Adrenal gland (tissue), 12 donors: Measurements from ENCODE around the gene YPEL2. TPM values are rescaled to one million over a fixed set of nuclear protein-coding genes. Genes with fewer than 3 reads are reported as not detected.

Source experiments
- DNase-seq, 7 donors: peaks; one replicate each; pipeline ENCODE4 v3.0.0-alpha.2; 2019 to 2020
- H3K27ac ChIP-seq, 5 donors: fragments of 200-600 bp; sonication (generic) in 4 of 5; 1 replicate in 3 of 5; 2 replicates in 2 of 5; pipeline versions ENCODE4 v1.5.1 to v1.8.0; 2016 to 2020; ENCODE audit warnings: mild to moderate bottlenecking in 1 of 5
- H3K27me3 ChIP-seq: fragments of 200-600 bp; 2 replicates; pipeline ENCODE4 v1.8.0; 2021
- H3K36me3 ChIP-seq, 2 donors: fragments of 200-600 bp; replicated peaks in 1 of 2; 1 replicate in 1 of 2; 2 replicates in 1 of 2; pipeline versions ENCODE4 v1.5.1 to v1.8.0; 2018 to 2022
- H3K4me1 ChIP-seq, 2 donors: fragments of 200-600 bp; replicated peaks in 1 of 2; 1 replicate in 1 of 2; 2 replicates in 1 of 2; pipeline versions ENCODE4 v1.5.1 to v1.8.0; 2018 to 2021
- H3K4me3 ChIP-seq, 4 donors: fragments of 200-600 bp; sonication (generic) in 3 of 4; one replicate each; pipeline ENCODE4 v1.5.1; 2016 to 2018
- H3K9me3 ChIP-seq, 3 donors: fragments of 200-600 bp; sonication (generic) in 1 of 3; replicated peaks in 1 of 3; 1 replicate in 2 of 3; 2 replicates in 1 of 3; pipeline versions ENCODE4 v1.5.1 to v1.8.0; 2016 to 2021
- CTCF ChIP-seq, 6 experiments: fragments of 450-650 bp in 4 of 6; fragments of 200-600 bp in 2 of 6; sonication (generic) in 1 of 6; IDR thresholded peaks; 1 replicate in 5 of 6; 2 replicates in 1 of 6; pipeline versions ENCODE4 v1.5.1 to v1.8.0; 2016 to 2021; ENCODE audit warnings: antibody characterized with exemption in 6 of 6, mild to moderate bottlenecking in 2 of 6, moderate library complexity in 1 of 6
- POLR2A ChIP-seq, 2 donors: fragments of 450-650 bp; IDR thresholded peaks; one replicate each; pipeline ENCODE4 v1.6.1; 2017; ENCODE audit warnings: antibody characterized with exemption in 2 of 2, mild to moderate bottlenecking in 2 of 2, moderate library complexity in 1 of 2
- WGBS, 4 donors: extraction: QIAGEN DNeasy Blood & Tissue Kit in 2 of 4; methylation state at CpG; one replicate each; pipeline versions ENCODE4 v1.1.5 to v1.1.7; 2013 to 2017; 5-methylcytosine and 5-hydroxymethylcytosine counted together
- intact Hi-C, 2 donors: fragments of 100-400 bp; cut with DNase I; formaldehyde crosslinking; loops; one replicate each; pipeline versions ENCODE4 v1.14.1 to v1.15.0; 2022 to 2023
- polyA plus RNA-seq, 3 donors: library from polyadenylated mRNA; stranded (reverse); fragments of 200-250 nt in 2 of 3; fragments of 350-450 nt in 1 of 3; fragmentation: Illumina TruSeq in 1 of 3; extraction: RNeasy Lipid Tissue Mini Kit (QIAGEN cat#74804) in 1 of 3; gene quantifications; one replicate each; pipeline ENCODE4 v1.2.3, GENCODE V29; 2013 to 2014
- total RNA-seq, 9 donors: library from RNA; depleted of rRNA in 4 of 9; stranded (reverse); fragments of >200 nt in 4 of 9; fragments of 120-200 nt in 1 of 9; fragmentation: NEBNext Ultra II Directional in 1 of 9; extraction: Animal tissue kit (Norgen Biotek cat#: 25700) in 1 of 9; gene quantifications; one replicate each; pipeline versions ENCODE4 v1.1.0 to v1.2.4, GENCODE V29; 2013 to 2023
- donor health status: healthy with polysubstance abuse.
- donor health status: Bipolar disorder and iron deficiency.
- donor health status: DM: yes; HTN: yes; CAD: no.
- donor health status: DM: no; HTN: no; CAD: no.
- donor health status: DM: no; HTN: no; CAD: no.
- donor health status: DM: yes; HTN: yes; CAD: no.

YPEL2 gene
- total and polyA plus RNA-seq, 12 donors: 5.8 to 33.5 (median 18.3) TPM

- no peak overlapping the region for H3K27ac ChIP-seq
- no peaks in the 10 kb centered on the region for H3K9me3 ChIP-seq
- intact Hi-C loops: no loop called here
- TF ChIP-seq CTCF (IDR thresholded peaks at IDR 0.05) (no peak), POLR2A (IDR thresholded peaks at IDR 0.05) (no peak)
- DNase-seq: no peak
- H3K36me3 ChIP-seq: no peaks in the 10 kb centered on the region
- H3K27me3 ChIP-seq: no peaks in the 10 kb centered on the region
- H3K4me1 ChIP-seq: no peaks in the 10 kb centered on the region
- 56 to 70% (median 66%) methylated on average over 2 of the region's 2 CpGs for WGBS, 4 donors
- H3K4me3 ChIP-seq: no peak overlapping the region
These were observed 32.9 kb upstream of the YPEL2 start for GRCh38 chr17:59298521-59298920.

DNA sequence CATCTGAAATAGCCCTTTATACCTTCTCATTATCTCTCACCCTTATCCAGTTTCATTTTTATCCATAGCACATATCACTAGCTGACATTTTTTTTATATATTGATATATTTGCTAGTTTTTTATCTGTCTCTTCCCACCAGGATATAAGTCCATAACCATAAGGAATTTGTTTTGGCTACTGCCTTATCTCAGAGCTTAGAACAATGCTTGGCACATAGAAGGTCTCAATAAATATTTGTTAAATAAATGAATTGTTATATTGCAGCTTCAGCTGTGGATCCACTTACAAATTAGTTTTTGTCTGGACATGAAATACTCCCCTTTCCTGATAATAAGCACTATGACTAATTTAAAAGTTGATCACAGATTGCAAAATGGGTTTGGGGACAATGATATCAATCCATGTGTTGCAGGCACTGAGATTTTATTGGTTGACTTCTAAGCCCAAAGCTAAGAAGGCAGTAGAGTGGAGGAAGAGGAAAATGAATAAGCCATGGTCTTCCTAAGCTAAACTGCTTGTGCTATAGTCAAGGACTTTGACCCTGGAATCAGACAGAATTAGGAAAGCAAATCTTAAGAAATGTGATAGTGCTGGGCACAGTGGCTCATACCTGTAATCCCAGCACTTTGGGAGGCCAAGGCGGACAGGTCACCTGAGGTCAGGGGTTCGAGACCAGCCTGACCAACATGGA, 31.9 kb upstream of the YPEL2 start:
- Histone ChIP-seq H3K4me1 (no peaks in the 10 kb centered on the region), H3K9me3 (no peaks in the 10 kb centered on the region), H3K36me3 (no peaks in the 10 kb centered on the region), H3K27me3 (no peaks in the 10 kb centered on the region), H3K27ac (no peak overlapping the region), H3K4me3 (no peak overlapping the region)
- no peak for TF ChIP-seq CTCF (IDR thresholded peaks at IDR 0.05)
- no peak for TF ChIP-seq POLR2A (IDR thresholded peaks at IDR 0.05)
- DNase-seq: no peak
- 79 to 89% (median 87%) methylated on average over 2 of the region's 2 CpGs for WGBS, 4 donors
- intact Hi-C loops: no loop called here

DNA sequence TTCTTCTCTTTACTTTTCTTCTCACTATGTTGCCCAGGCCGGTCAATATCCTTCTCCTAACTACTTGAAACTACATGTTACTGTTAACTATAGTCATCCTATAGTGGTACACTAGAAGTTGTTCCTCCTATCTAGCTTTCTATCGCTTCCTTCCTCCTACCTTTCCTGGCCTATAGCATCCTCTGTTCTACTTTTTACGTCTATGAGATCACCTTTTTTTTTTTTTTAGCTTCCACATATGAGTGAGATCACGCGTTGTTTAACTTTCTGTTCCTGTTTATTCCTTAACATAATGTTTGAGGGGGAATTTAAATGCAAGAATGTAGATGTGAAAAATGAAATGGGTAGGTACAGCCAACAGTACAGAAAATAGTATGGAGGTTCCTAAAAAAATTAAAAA, 30.5 kb upstream of the YPEL2 start:
- WGBS, 4 donors: 75 to 82% (median 78%) methylated on average over 5 of the region's 5 CpGs
- intact Hi-C loops: no loop called here
- no peaks in the 10 kb centered on the region for H3K9me3 ChIP-seq
- no peak overlapping the region for H3K27ac ChIP-seq
- no peak overlapping the region for H3K4me3 ChIP-seq
- H3K36me3 ChIP-seq: no peaks in the 10 kb centered on the region
- DNase-seq: no peak
- no peaks in the 10 kb centered on the region for H3K27me3 ChIP-seq
- H3K4me1 ChIP-seq: no peaks in the 10 kb centered on the region
- no peak for TF ChIP-seq CTCF (IDR thresholded peaks at IDR 0.05)
- no peak for TF ChIP-seq POLR2A (IDR thresholded peaks at IDR 0.05)

GRCh38 chr17:59304811-59305210, 26.6 kb upstream of the YPEL2 start:
- Histone ChIP-seq H3K4me3 (no peak overlapping the region), H3K27ac (no peak overlapping the region), H3K27me3 (no peaks in the 10 kb centered on the region), H3K9me3 (no peaks in the 10 kb centered on the region), H3K36me3 (no peaks in the 10 kb centered on the region), H3K4me1 (no peaks in the 10 kb centered on the region)
- TF ChIP-seq POLR2A (IDR thresholded peaks at IDR 0.05) (no peak), CTCF (IDR thresholded peaks at IDR 0.05) (no peak)
- 82 to 92% (median 86%) methylated on average over 2 of the region's 2 CpGs for WGBS, 4 donors
- intact Hi-C loops: no loop called here
- peak in 1 of 7 donors; percentile 9 for DNase-seq
